SK-N-SH (cell line): Measurements from ENCODE around the gene UBE3B.

Experiments used
- CHD2 ChIP-seq: fragments of 150-350 bp; IDR thresholded peaks from 2 replicates; pipeline ENCODE4 v1.6.1; 2018; ENCODE audit warnings: low read length; ENCODE audit not compliant: partially characterized antibody
- EP300 ChIP-seq, 2 experiments: IDR thresholded peaks; 2 replicates each; pipeline versions ENCODE4 v1.4.0 to v1.6.1; 2012; ENCODE audit warnings: borderline replicate concordance in 1 of 2, low read depth in 1 of 2, low read length in 1 of 2
- EZH2phosphoT487 ChIP-seq: fragments of 200-600 bp; sonication (generic); IDR thresholded peaks from 2 replicates; pipeline ENCODE4 v1.6.1; 2017; ENCODE audit warnings: low read depth, mixed run types, mild to moderate bottlenecking, antibody characterized with exemption, moderate library complexity, borderline replicate concordance
- FOXM1 ChIP-seq: IDR thresholded peaks from 2 replicates; pipeline ENCODE4 v1.4.0; 2012; ENCODE audit warnings: low read depth, mild to moderate bottlenecking
- GABPA ChIP-seq: IDR thresholded peaks from 2 replicates; pipeline ENCODE4 v1.4.0; 2012; ENCODE audit warnings: low read depth, mild to moderate bottlenecking
- POLR2AphosphoS5 ChIP-seq: IDR thresholded peaks from 2 replicates; pipeline ENCODE4 v1.6.1; 2012; ENCODE audit warnings: low read depth, low read length
- SIN3A ChIP-seq: IDR thresholded peaks from 2 replicates; pipeline ENCODE4 v1.6.1; 2012; ENCODE audit warnings: low read depth, mild to moderate bottlenecking, low read length, moderate library complexity, borderline replicate concordance
- SMC3 ChIP-seq: IDR thresholded peaks from 2 replicates; pipeline ENCODE4 v1.6.1; 2012; ENCODE audit warnings: low read depth, low read length, improper control_type of control experiment
- TCF12 ChIP-seq: IDR thresholded peaks from 2 replicates; pipeline ENCODE4 v1.4.0; 2012
- YY1 ChIP-seq: IDR thresholded peaks from 2 replicates; pipeline ENCODE4 v1.4.0; 2012; ENCODE audit warnings: low read depth, mild to moderate bottlenecking
- TF ChIP-seq, protein P1 (sequence below): fragments of 200-600 bp; sonication (generic); IDR thresholded peaks from 2 replicates; pipeline ENCODE4 v1.6.1; 2017; ENCODE audit warnings: antibody characterized with exemption, mild to moderate bottlenecking, moderate library complexity
- TF ChIP-seq, protein P2 (sequence below): IDR thresholded peaks from 2 replicates; pipeline ENCODE4 v1.6.1; 2012; ENCODE audit warnings: mild to moderate bottlenecking, low read depth, low read length, moderate library complexity

DNA sequence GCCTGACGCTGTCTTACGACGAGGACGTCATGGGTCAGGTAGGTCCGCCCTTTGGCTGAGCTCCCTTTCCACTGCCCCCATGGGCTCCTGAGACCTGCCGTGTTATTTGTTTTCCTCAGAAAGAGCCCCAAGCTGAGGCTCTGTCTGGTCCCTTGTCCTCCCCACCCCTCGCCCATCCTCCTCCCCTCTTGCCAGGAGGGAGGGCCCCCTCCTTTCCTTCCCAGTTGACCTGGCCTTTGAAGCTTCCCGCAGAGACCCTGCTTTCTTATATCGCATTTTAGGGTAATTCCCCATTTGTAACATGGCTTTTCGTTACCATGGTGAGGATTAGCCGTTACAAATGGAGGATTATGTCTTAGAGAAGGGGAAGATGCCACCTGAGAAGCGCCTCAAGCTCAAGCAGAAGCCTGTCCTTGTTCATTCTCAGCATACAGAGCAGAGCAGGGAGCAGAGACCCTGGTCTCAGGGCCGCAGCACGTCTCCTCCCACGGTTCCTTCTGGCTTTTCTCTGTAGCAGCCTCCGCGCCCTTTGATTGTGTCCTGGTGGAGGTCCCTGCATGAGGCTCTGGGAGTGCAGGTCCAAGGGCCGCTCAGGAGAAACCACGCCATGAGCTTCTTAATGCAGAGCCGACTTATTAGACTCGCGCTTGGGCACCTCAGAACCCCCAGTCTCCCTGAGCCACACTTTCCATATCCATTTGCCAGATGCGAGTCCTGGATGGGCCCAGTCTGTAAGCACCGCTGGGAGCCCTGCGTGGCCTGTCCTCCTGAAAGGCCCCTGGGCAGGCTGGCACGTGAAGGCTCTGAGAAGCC, 47.2 kb downstream of the UBE3B start:
- TF ChIP-seq SMC3 (no peak), YY1 (no peak), GABPA (no peak), SIN3A (no peak), POLR2AphosphoS5 (no peak), EZH2phosphoT487 (no peak), TCF12 (no peak), CHD2 (no peak), FOXM1 (no peak), EP300 (IDR thresholded peaks at IDR 0.05; ENCODE audit: borderline replicate concordance in 1 of 2, low read depth in 1 of 2, low read length in 1 of 2) (no peak)
- TF ChIP-seq, protein P1, sequence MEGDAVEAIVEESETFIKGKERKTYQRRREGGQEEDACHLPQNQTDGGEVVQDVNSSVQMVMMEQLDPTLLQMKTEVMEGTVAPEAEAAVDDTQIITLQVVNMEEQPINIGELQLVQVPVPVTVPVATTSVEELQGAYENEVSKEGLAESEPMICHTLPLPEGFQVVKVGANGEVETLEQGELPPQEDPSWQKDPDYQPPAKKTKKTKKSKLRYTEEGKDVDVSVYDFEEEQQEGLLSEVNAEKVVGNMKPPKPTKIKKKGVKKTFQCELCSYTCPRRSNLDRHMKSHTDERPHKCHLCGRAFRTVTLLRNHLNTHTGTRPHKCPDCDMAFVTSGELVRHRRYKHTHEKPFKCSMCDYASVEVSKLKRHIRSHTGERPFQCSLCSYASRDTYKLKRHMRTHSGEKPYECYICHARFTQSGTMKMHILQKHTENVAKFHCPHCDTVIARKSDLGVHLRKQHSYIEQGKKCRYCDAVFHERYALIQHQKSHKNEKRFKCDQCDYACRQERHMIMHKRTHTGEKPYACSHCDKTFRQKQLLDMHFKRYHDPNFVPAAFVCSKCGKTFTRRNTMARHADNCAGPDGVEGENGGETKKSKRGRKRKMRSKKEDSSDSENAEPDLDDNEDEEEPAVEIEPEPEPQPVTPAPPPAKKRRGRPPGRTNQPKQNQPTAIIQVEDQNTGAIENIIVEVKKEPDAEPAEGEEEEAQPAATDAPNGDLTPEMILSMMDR, result no peak
- TF ChIP-seq, protein P2, sequence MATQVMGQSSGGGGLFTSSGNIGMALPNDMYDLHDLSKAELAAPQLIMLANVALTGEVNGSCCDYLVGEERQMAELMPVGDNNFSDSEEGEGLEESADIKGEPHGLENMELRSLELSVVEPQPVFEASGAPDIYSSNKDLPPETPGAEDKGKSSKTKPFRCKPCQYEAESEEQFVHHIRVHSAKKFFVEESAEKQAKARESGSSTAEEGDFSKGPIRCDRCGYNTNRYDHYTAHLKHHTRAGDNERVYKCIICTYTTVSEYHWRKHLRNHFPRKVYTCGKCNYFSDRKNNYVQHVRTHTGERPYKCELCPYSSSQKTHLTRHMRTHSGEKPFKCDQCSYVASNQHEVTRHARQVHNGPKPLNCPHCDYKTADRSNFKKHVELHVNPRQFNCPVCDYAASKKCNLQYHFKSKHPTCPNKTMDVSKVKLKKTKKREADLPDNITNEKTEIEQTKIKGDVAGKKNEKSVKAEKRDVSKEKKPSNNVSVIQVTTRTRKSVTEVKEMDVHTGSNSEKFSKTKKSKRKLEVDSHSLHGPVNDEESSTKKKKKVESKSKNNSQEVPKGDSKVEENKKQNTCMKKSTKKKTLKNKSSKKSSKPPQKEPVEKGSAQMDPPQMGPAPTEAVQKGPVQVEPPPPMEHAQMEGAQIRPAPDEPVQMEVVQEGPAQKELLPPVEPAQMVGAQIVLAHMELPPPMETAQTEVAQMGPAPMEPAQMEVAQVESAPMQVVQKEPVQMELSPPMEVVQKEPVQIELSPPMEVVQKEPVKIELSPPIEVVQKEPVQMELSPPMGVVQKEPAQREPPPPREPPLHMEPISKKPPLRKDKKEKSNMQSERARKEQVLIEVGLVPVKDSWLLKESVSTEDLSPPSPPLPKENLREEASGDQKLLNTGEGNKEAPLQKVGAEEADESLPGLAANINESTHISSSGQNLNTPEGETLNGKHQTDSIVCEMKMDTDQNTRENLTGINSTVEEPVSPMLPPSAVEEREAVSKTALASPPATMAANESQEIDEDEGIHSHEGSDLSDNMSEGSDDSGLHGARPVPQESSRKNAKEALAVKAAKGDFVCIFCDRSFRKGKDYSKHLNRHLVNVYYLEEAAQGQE, result no peak
